Stimulated activated CD4-positive, alpha-beta T cell treated with anti-CD3 and anti-CD28 coated beads, Interleukin-12 subunit alpha, Interleukin-12 subunit beta, amount 100 ng/mL, for 4 hours (primary cell): ENCODE measurements around the gene GALC.
A peak's percentile ranks its signal among the peaks of the same experiment; 100 is the strongest.

Source experiments
- DNase-seq: peaks from one replicate; pipeline ENCODE4 v3.0.0-alpha.2; 2020

GALC gene

DNA sequence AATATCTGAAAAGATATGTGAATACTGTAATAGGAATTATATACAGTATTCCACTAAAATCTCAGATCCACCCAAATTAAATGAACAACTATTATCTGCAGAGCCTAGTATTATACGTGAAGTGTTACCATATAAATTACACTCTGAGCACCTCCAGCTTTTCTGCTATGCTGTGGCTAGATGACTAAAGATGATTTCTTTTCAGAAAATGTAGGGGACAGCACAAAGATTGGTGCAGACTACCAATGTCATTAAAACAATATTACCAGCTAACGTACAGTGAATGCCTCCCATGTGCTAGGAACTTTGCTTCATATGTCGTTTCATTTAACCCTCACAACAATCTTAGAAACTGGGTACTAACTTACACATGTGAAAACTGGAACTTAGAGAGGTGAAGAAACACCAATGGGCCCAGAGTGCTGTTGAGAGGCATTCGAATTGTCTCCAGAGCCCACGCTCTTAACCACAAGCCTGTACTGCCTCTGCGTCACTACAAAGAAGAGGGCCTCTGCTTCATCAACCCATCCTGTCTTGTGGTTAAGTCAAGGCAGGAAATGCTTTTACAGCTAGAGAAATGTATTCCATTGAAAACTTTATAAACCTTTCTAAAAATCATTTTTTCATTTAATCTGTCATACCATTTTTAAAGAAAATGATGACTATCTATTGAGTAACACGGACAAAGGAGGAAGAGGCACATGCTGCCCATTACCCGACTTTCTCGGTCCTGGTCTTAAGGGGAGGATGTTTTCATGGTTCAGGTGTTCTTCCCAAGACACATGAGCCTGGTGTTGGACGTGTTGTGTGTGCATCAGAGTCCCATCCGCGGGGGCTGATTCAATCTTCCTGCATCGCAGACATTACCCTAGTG is 13.2 kb upstream of the GALC start:
- DNase-seq = peak; percentile 47

GRCh38 chr14:88005050-88005481 is 12.1 kb upstream of the GALC start, which contains the start of gene GPR65:
GPR65 (plus strand) TSS chr14:88005135; CDS start chr14:88010848, 5,713 bp downstream.
- DNase-seq = no peak

DNA sequence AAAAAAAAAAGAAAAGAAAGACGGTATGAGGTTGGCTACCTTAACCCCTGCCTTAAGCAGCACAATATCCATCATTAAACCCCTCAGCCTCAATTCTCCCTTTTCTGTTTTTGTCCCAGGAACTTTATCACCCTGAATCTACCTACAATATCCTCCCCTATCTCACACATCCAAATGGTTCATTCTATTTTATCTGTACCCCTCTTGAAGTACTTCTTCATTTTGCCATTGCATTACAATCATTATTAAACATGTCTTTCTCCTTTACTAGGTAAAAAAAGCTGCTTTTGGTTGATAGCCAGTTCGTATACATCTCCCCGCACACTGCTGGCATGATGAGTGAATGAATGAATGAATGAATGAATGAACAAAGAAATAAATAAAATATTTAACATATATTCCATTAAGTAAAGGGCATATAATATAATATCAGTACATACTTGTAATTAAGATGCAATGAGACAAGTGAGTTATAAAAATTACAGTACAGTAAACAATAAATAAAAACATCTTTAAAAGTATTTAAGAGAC is 11.6 kb upstream of the GALC start:
- no peak for DNase-seq

GRCh38 chr14:88003425-88003824 is 10.4 kb upstream of the GALC start:
- DNase-seq = no peak

GRCh38 chr14:88002421-88003075 is 9.6 kb upstream of the GALC start:
- DNase-seq = no peak

DNA sequence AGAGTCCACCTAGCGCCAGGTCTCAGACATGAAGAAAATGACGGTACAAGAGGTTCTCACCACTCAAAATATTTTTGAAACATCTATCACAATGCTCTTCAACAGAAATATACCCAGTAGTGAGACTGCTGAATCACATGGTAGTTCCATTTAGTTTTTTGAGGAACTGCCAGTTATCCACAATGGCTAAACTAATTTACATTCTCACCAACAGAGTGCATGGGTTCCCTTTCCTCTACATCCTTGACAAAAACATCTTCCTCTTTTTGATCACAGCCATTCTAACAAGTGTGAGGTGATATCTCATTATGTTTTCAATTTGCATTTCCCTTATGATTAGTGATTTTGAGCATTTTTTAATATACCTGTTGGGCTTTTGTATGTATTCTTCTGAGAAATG is 6.3 kb upstream of the GALC start:
- DNase-seq = no peak

DNA sequence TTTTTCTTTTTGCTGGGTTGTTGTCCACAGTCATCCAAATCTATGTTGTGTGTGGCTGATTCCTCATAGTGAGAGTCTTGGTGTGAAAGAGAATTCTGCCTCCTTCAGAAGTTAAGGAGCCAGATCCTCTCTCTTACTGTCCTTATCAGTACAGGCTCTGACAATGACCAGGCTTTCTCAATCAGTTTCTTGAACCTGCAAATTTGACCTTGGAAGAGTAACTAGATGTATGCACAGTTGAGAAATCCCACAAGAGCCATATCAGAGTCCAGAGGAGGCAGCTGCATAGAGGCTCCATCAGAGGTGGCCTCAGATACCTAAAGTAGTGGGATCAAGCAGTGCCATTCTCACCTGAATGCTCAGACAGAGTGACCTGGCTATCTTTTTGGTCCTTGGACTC is 5.5 kb upstream of the GALC start:
- DNase-seq = no peak

GRCh38 chr14:87996291-87996592 is 3.3 kb upstream of the GALC start:
- no peak for DNase-seq

GRCh38 chr14:87995500-87996290 is 2.7 kb upstream of the GALC start:
- DNase-seq = no peak

- no peak for DNase-seq
These were observed 2.0 kb upstream of the GALC start for GRCh38 chr14:87994974-87995373.

- DNase-seq = no peak
These were observed 650 bp downstream of the GALC start for GRCh38 chr14:87992346-87992717.

GRCh38 chr14:87990682-87991081 is 2.3 kb downstream of the GALC start:
- DNase-seq = no peak

- DNase-seq = no peak
These were observed 3.1 kb downstream of the GALC start for GRCh38 chr14:87989956-87990299.

GRCh38 chr14:87989221-87989955 is 3.6 kb downstream of the GALC start:
- DNase-seq = no peak

- no peak for DNase-seq
These were observed 13.3 kb downstream of the GALC start for GRCh38 chr14:87979689-87980088.

DNA sequence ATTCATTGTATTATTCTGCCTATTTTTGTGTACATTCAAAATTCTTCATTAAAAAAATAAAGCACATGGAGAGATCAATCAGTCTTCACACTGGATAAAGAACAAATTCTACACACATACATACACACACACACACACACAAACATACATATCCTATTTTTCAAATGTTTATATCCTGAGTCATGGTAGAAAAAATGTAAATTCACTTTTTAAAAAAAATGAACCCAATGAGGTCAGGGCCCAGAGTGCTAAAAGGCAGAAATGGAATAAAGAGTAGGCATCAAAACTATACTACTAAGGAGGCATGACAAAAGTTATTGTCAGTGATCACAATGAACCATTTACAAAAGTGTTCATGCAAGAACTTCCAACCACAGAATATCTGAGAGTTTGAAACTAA is 17.3 kb downstream of the GALC start:
- no peak for DNase-seq

DNA sequence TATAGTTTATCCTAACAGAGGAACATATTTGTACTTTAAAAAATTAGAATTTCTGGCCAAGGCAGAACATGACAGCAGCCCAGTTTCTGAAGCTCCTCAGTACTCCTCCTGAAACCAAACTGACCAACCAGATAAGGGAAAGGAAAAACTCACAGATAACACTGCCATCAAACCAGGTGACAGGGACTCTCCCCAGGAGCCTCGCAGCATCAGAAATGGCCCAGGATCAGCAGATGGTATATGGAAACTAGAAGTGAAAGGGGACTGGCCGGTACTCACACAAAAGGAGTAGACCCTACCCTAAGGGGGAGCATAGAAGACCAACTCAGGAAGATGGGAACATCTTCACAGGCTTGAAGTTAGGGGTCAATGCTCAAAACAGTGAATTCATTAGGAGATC is 22.0 kb downstream of the GALC start:
- DNase-seq = no peak

- no peak for DNase-seq
These were observed 25.5 kb downstream of the GALC start for GRCh38 chr14:87967496-87967895.

DNA sequence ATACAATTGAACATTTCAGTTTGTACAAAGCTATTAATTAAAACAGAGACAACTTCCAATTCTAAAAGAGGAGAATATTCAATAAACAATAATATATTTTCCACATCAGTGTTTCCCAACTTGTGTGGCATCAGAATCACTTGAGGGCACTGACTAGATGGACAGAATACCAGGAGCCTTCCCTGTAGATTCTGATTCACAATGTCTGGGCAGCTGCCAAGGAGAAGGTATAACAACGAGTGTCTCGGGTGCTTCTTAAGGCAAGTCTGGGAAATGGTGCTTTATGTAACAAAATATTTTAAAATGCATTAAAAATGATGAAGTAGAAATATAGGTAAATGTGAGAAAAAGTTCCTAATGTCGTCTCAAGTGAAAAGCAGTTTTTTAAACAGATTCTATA is 26.2 kb downstream of the GALC start:
- DNase-seq = no peak

- no peak for DNase-seq
These were observed 31.7 kb downstream of the GALC start for GRCh38 chr14:87961246-87961645.

GRCh38 chr14:87960013-87960787 is 32.8 kb downstream of the GALC start:
- DNase-seq = no peak

GRCh38 chr14:87955501-87955900 is 37.5 kb downstream of the GALC start:
- DNase-seq = no peak
